ENCODE data around the gene FGD4.

The FGD4 gene

GRCh38 chr12:32444895-32445294, 45.5 kb downstream of the FGD4 start:
- no peak for DNase-seq (ENCODE audit: low read depth, low spot score)
- ChIA-PET POLR2A (no interaction called here), CTCF (no interaction called here)
- no peak for TF ChIP-seq CTCF (IDR thresholded peaks at IDR 0.05; ENCODE audit: insufficient read depth, low read length, missing control alignments)
- H3K4me3 ChIP-seq (ENCODE audit: low read depth, low read length), result no peak overlapping the region

GRCh38 chr12:32445356-32445755, 46.0 kb downstream of the FGD4 start:
- ChIA-PET CTCF (no interaction called here), POLR2A (no interaction called here)
- H3K4me3 ChIP-seq (ENCODE audit: low read depth, low read length), result no peak overlapping the region
- no peak for TF ChIP-seq CTCF (IDR thresholded peaks at IDR 0.05; ENCODE audit: insufficient read depth, low read length, missing control alignments)
- DNase-seq (ENCODE audit: low read depth, low spot score), result no peak

GRCh38 chr12:32446316-32447119, 47.2 kb downstream of the FGD4 start:
- no peak overlapping the region for H3K4me3 ChIP-seq (ENCODE audit: low read depth, low read length)
- no peak for TF ChIP-seq CTCF (IDR thresholded peaks at IDR 0.05; ENCODE audit: insufficient read depth, low read length, missing control alignments)
- DNase-seq (ENCODE audit: low read depth, low spot score), result no peak
- ChIA-PET CTCF (interaction anchor here (1.0 kb wide), 1 partner anchor 11 kb away, joined by 3 read pairs; no protein-coding TSS in a partner anchor), POLR2A (no interaction called here)

GRCh38 chr12:32448586-32448985, 49.2 kb downstream of the FGD4 start:
- no peak overlapping the region for H3K4me3 ChIP-seq (ENCODE audit: low read depth, low read length)
- POLR2A ChIA-PET, result no interaction called here
- DNase-seq (ENCODE audit: low read depth, low spot score), result no peak
- CTCF ChIA-PET, result interaction anchor here (1.2 to 1.8 kb wide), 2 partner anchors 11 to 83 kb away, joined by 3 to 4 read pairs; no protein-coding TSS in a partner anchor
- TF ChIP-seq CTCF (IDR thresholded peaks at IDR 0.05; ENCODE audit: insufficient read depth, low read length, missing control alignments), result no peak

GRCh38 chr12:32450363-32450762, 51.0 kb downstream of the FGD4 start:
- ChIA-PET CTCF (no interaction called here), POLR2A (no interaction called here)
- no peak overlapping the region for H3K4me3 ChIP-seq (ENCODE audit: low read depth, low read length)
- no peak for TF ChIP-seq CTCF (IDR thresholded peaks at IDR 0.05; ENCODE audit: insufficient read depth, low read length, missing control alignments)
- DNase-seq (ENCODE audit: low read depth, low spot score), result no peak

- ChIA-PET CTCF (no interaction called here), POLR2A (no interaction called here)
- DNase-seq (ENCODE audit: low read depth, low spot score), result no peak
- no peak for TF ChIP-seq CTCF (IDR thresholded peaks at IDR 0.05; ENCODE audit: insufficient read depth, low read length, missing control alignments)
- no peak overlapping the region for H3K4me3 ChIP-seq (ENCODE audit: low read depth, low read length)
Measured at GRCh38 chr12:32450768-32451167, 51.4 kb downstream of the FGD4 start.
